H54 (cell line): Measurements from ENCODE around the gene FATE1.

Experiments
- DNase-seq: peaks from one replicate; pipeline ENCODE4 v3.0.0; 2011; ENCODE audit warnings: low spot score, mixed read lengths; ENCODE audit not compliant: insufficient read length
- FAIRE-seq: peaks from 3 replicates; lab custom pipeline; 2011; peaks lifted over from hg19 to GRCh38; lab: Jason Lieb, UNC
- POLR2A ChIP-seq: IDR thresholded peaks from 2 replicates; pipeline ENCODE4 v1.6.1; 2011; ENCODE audit warnings: low read depth, mild to moderate bottlenecking, low read length

The FATE1 gene

GRCh38 chrX:151771726-151772125 lies 55.9 kb downstream of the FATE1 start:
- no peak for TF ChIP-seq POLR2A
- DNase-seq (no peak), FAIRE-seq (no peak)
